HepG2 (cell line): ENCODE measurements around the gene ASXL1. TPM values are rescaled to one million over a fixed set of nuclear protein-coding genes. Genes with fewer than 3 reads are reported as not detected.

ENCODE experiments used
- ASH2L ChIP-seq: fragments of 300-600, 200-600 bp; sonication (generic); IDR thresholded peaks from 2 replicates; pipeline ENCODE4 v1.7.0; 2017; ENCODE audit warnings: low read depth, mild to moderate bottlenecking, moderate library complexity, mixed read lengths, low read length; ENCODE audit not compliant: insufficient read length
- ETV5 ChIP-seq: IDR thresholded peaks from 2 replicates; pipeline ENCODE4 v1.6.1; 2018; ENCODE audit warnings: missing biosample characterization, missing genetic modification reagents, inconsistent platforms, borderline replicate concordance
- FOSL1 ChIP-seq: sonication (generic); formaldehyde crosslinking; IDR thresholded peaks from 2 replicates; pipeline ENCODE4 v1.9.0; 2021; ENCODE audit warnings: missing genetic modification reagents, borderline replicate concordance
- FOXJ3 ChIP-seq: sonication (generic); formaldehyde crosslinking; IDR thresholded peaks from 2 replicates; pipeline ENCODE4 v1.4.0; 2020; ENCODE audit warnings: missing genetic modification reagents, mild to moderate bottlenecking, borderline replicate concordance
- HHEX ChIP-seq: IDR thresholded peaks from 2 replicates; pipeline ENCODE4 v1.6.1; 2016; ENCODE audit warnings: control low read depth
- HMG20A ChIP-seq: IDR thresholded peaks from 2 replicates; pipeline ENCODE4 v1.6.1; 2016; ENCODE audit warnings: borderline replicate concordance
- ISL2 ChIP-seq: sonication (generic); formaldehyde crosslinking; IDR thresholded peaks from 2 replicates; pipeline ENCODE4 v1.5.0; 2020; ENCODE audit warnings: missing genetic modification reagents
- NFYB ChIP-seq: sonication (generic); formaldehyde crosslinking; IDR thresholded peaks from 2 replicates; pipeline ENCODE4 v1.4.0; 2020; ENCODE audit warnings: missing genetic modification reagents
- NKX3-1 ChIP-seq: sonication (generic); formaldehyde crosslinking; IDR thresholded peaks from 2 replicates; pipeline ENCODE4 v1.5.0; 2020; ENCODE audit warnings: missing genetic modification reagents
- NR2F1 ChIP-seq, 2 experiments: fragments of 450-650 bp in 1 of 2; formaldehyde crosslinking in 1 of 2; IDR thresholded peaks; 2 replicates each; pipeline versions ENCODE4 v1.5.0 to v1.6.1; 2016 to 2020; ENCODE audit warnings: mild to moderate bottlenecking in 1 of 2, missing compliant biosample characterization in 1 of 2, missing genetic modification reagents in 1 of 2, moderate library complexity in 1 of 2
- RARA ChIP-seq: IDR thresholded peaks from 2 replicates; pipeline ENCODE4 v1.6.1; 2016; ENCODE audit warnings: missing genetic modification reagents, missing compliant biosample characterization
- RCOR2 ChIP-seq: IDR thresholded peaks from 2 replicates; pipeline ENCODE4 v1.6.1; 2016; ENCODE audit warnings: missing biosample characterization, missing genetic modification reagents
- SKI ChIP-seq: fragments of 450-650 bp; IDR thresholded peaks from one replicate; pipeline ENCODE4 v1.6.1; 2018; ENCODE audit warnings: mild to moderate bottlenecking; ENCODE audit not compliant: partially characterized antibody
- SOX13 ChIP-seq, 3 experiments: fragments of 450-650 bp in 1 of 3; sonication (generic) in 1 of 3; formaldehyde crosslinking in 1 of 3; IDR thresholded peaks in 2 of 3; conservative IDR thresholded peaks in 1 of 3; 2 replicates each; pipeline versions ENCODE4 v1.5.0 to v1.6.1; 2016 to 2020; ENCODE audit warnings: antibody characterized with exemption in 1 of 3, mild to moderate bottlenecking in 1 of 3, missing compliant biosample characterization in 1 of 3, missing genetic modification reagents in 1 of 3, moderate library complexity in 1 of 3
- SP5 ChIP-seq: IDR thresholded peaks from 2 replicates; pipeline ENCODE4 v1.6.1; 2016; ENCODE audit warnings: low read depth, borderline replicate concordance
- TAF15 ChIP-seq: fragments of 200-400 bp; formaldehyde crosslinking; IDR thresholded peaks from one replicate; pipeline ENCODE4 v1.6.1; 2018; ENCODE audit warnings: mild to moderate bottlenecking, low read depth, low read length; ENCODE audit not compliant: poor library complexity, severe bottlenecking
- TARDBP ChIP-seq: sonication (generic); formaldehyde crosslinking; IDR thresholded peaks from 2 replicates; pipeline ENCODE4 v1.8.0; 2022; ENCODE audit warnings: mild to moderate bottlenecking, missing genetic modification reagents
- TFDP1 ChIP-seq: IDR thresholded peaks from 2 replicates; pipeline ENCODE4 v1.6.1; 2016; ENCODE audit warnings: missing compliant biosample characterization, missing genetic modification reagents, borderline replicate concordance
- THAP11 ChIP-seq: IDR thresholded peaks from 2 replicates; pipeline ENCODE4 v1.6.1; 2016; ENCODE audit warnings: missing biosample characterization, missing genetic modification reagents
- ZFP36 ChIP-seq: fragments of 150-350 bp; IDR thresholded peaks from 2 replicates; pipeline ENCODE4 v1.6.1; 2018; ENCODE audit warnings: borderline replicate concordance, low read length, low read depth; ENCODE audit not compliant: partially characterized antibody
- ZNF33A ChIP-seq: sonication (generic); formaldehyde crosslinking; IDR thresholded peaks from 2 replicates; pipeline ENCODE4 v1.5.1; 2020; ENCODE audit warnings: missing genetic modification reagents, mild to moderate bottlenecking, moderate library complexity, borderline replicate concordance
- ZNF343 ChIP-seq: sonication (generic); formaldehyde crosslinking; IDR thresholded peaks from 2 replicates; pipeline ENCODE4 v1.4.0; 2020; ENCODE audit warnings: mild to moderate bottlenecking, missing genetic modification reagents
- ZNF432 ChIP-seq: sonication (generic); formaldehyde crosslinking; IDR thresholded peaks from 2 replicates; pipeline ENCODE4 v1.5.0; 2020; ENCODE audit warnings: missing genetic modification reagents, mild to moderate bottlenecking, borderline replicate concordance
- ZNF446 ChIP-seq: sonication (generic); formaldehyde crosslinking; IDR thresholded peaks from 2 replicates; pipeline ENCODE4 v1.5.0; 2020; ENCODE audit warnings: mild to moderate bottlenecking, missing genetic modification reagents
- polyA plus RNA-seq, 8 experiments: library from polyadenylated mRNA; depleted of rRNA in 3 of 8; stranded (reverse) in 7 of 8; unstranded in 1 of 8; fragments of >200 nt; fragmentation: Illumina TruSeq in 4 of 8; extraction: Trizol in 4 of 8; gene quantifications; 2 replicates each; pipeline versions ENCODE4 v1.2.1 to v1.2.3, GENCODE V29; 2011 to 2016; ENCODE audit warnings: low read depth in 4 of 8, missing spikeins in 1 of 8, mixed read lengths in 1 of 8; ENCODE audit not compliant: insufficient read depth in 1 of 8
- total RNA-seq, 5 experiments: library from RNA; depleted of rRNA; stranded (reverse); fragments of >200 nt; fragmentation: Illumina TruSeq; extraction: Trizol; gene quantifications; 2 replicates each; pipeline ENCODE4 v1.2.3, GENCODE V29; 2016; ENCODE audit warnings: low read depth in 1 of 5
- TF ChIP-seq, protein P1 (sequence below): IDR thresholded peaks from 2 replicates; pipeline ENCODE4 v1.6.1; 2016; ENCODE audit warnings: mild to moderate bottlenecking

ASXL1 gene
- total and polyA plus RNA-seq, 2 of the 13 experiments (the other 11 are each of a cell fraction or from before 2014, with no cell fraction given) = 62.1 to 74.8 TPM

DNA sequence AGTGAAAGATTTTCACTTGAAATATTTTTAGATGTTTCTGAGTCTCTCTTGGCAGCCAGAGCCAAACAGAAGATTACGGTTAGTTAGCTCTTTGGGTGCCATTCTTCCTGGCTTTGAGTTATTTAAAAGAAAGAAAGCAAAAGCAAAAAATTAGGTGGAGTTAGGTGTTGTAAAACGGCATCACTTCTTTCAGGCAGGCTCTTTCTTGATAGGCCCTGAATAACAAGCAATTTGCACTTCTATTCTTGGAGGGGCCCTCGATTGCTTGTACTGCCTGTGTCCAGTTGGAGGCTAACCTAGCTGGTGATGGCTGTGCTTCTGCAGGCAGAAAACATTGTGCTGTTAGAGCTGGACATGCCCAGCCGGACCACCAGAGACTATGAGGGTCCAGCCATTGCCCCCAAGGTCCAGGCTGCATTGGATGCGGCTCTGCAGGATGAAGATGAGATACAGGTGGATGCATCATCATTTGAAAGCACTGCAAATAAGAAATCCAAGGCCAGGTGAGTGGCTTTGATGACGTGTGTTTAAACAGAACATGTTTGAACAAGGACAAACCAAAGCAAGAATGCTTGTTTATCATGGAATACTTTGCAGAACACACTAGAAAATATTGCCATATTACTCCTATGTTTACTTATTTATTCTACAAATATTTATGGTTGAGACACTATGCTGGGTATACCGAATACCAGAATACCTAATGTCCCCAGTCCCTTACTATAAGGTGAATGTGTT, 28.1 kb upstream of the ASXL1 start (continued):
- TF ChIP-seq ZNF432 (CRISPR knock-in tag) (no peak), SOX13 (IDR thresholded peaks at IDR 0.05) (0 out of 2 replicates have a peak, but pooled peaks have one; percentile 29), SOX13 (CRISPR knock-in tag; conservative IDR thresholded peaks at IDR 0.05 in 1 of 2, IDR thresholded peaks at IDR 0.05 in 1 of 2) (peak in 1 of 2 experiments; percentile 95; a peak in 2 of 4 replicates), NR2F1 (CRISPR knock-in tag; IDR thresholded peaks at IDR 0.05) (peak in 1 of 2 experiments; percentile 59; a peak in 1 of 4 replicates), ASH2L (peak; percentile 55), THAP11 (CRISPR knock-in tag) (peak; percentile 82), RCOR2 (CRISPR knock-in tag) (peak; percentile 96), RARA (CRISPR knock-in tag) (peak; percentile 92), FOXJ3 (peak; percentile 89; the same call in 1 of the 2 replicates), NKX3-1 (CRISPR knock-in tag) (peak; percentile 82; the same call in 1 of the 2 replicates), HMG20A (peak; percentile 96), ISL2 (CRISPR knock-in tag) (peak; percentile 93), ZFP36 (peak; percentile 89), TARDBP (CRISPR knock-in tag) (peak; percentile 84), SP5 (CRISPR knock-in tag) (no peak), FOSL1 (CRISPR knock-in tag) (no peak), ETV5 (CRISPR knock-in tag) (peak; percentile 77; the same call in 1 of the 2 replicates), HHEX (peak; percentile 98), ZNF446 (CRISPR knock-in tag) (no peak), NFYB (0 out of 2 replicates have a peak, but pooled peaks have one; percentile 0), ZNF343 (CRISPR knock-in tag) (no peak), TFDP1 (CRISPR knock-in tag) (no peak), TAF15 (no peak), ZNF33A (CRISPR knock-in tag) (0 out of 2 replicates have a peak, but pooled peaks have one; percentile 59), SKI (peak; percentile 89)
- TF ChIP-seq, protein P1, sequence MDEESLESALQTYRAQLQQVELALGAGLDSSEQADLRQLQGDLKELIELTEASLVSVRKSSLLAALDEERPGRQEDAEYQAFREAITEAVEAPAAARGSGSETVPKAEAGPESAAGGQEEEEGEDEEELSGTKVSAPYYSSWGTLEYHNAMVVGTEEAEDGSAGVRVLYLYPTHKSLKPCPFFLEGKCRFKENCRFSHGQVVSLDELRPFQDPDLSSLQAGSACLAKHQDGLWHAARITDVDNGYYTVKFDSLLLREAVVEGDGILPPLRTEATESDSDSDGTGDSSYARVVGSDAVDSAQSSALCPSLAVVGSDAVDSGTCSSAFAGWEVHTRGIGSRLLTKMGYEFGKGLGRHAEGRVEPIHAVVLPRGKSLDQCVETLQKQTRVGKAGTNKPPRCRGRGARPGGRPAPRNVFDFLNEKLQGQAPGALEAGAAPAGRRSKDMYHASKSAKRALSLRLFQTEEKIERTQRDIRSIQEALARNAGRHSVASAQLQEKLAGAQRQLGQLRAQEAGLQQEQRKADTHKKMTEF (CRISPR knock-in tag) = peak; percentile 97
